ENCODE results near the gene CNTNAP5.

DNA sequence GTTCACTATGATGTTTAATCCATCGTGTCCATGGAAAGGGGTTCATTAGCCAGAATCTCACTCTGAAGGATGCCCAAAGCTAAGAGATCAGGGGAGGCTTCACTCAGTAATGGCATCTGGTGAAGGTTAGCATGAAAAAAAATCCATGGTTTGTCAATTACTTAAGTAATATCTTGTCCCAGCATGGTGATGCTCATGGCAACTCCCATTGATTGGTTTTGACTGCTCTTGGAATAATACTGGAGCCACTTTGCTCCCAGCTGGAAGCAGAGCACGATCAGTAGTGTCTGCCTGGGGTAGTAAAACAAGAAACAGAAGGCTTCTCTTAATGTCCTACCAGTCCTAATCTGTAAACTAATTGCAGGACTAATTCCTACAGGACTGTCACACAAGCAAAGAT, 799.4 kb downstream of the CNTNAP5 start:
- TF ChIP-seq, protein P1, sequence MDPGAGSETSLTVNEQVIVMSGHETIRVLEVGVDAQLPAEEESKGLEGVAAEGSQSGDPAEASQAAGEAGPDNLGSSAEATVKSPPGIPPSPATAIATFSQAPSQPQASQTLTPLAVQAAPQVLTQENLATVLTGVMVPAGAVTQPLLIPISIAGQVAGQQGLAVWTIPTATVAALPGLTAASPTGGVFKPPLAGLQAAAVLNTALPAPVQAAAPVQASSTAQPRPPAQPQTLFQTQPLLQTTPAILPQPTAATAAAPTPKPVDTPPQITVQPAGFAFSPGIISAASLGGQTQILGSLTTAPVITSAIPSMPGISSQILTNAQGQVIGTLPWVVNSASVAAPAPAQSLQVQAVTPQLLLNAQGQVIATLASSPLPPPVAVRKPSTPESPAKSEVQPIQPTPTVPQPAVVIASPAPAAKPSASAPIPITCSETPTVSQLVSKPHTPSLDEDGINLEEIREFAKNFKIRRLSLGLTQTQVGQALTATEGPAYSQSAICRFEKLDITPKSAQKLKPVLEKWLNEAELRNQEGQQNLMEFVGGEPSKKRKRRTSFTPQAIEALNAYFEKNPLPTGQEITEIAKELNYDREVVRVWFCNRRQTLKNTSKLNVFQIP (CRISPR knock-in tag; IDR thresholded peaks at IDR 0.05; ENCODE audit: borderline replicate concordance, low read depth): no peak
- TF ChIP-seq RARB (CRISPR knock-in tag; IDR thresholded peaks at IDR 0.05) (no peak), CSRNP3 (CRISPR knock-in tag; IDR thresholded peaks at IDR 0.05) (no peak), ZFP30 (CRISPR knock-in tag; IDR thresholded peaks at IDR 0.05) (no peak), ZNF70 (CRISPR knock-in tag; IDR thresholded peaks at IDR 0.05) (no peak), ARNTL (CRISPR knock-in tag; IDR thresholded peaks at IDR 0.05; ENCODE audit: borderline replicate concordance, low read depth) (no peak), OSR1 (CRISPR knock-in tag; IDR thresholded peaks at IDR 0.05) (no peak), TSHZ2 (CRISPR knock-in tag; IDR thresholded peaks at IDR 0.05) (no peak), TOX (CRISPR knock-in tag; IDR thresholded peaks at IDR 0.05; ENCODE audit: borderline replicate concordance) (no peak), ZNF565 (CRISPR knock-in tag; conservative IDR thresholded peaks at IDR 0.05; ENCODE audit: low read depth) (no peak), CSDC2 (CRISPR knock-in tag; IDR thresholded peaks at IDR 0.05) (no peak), CREB5 (CRISPR knock-in tag; IDR thresholded peaks at IDR 0.05; ENCODE audit: low read depth) (no peak)
- TF ChIP-seq, protein P2, sequence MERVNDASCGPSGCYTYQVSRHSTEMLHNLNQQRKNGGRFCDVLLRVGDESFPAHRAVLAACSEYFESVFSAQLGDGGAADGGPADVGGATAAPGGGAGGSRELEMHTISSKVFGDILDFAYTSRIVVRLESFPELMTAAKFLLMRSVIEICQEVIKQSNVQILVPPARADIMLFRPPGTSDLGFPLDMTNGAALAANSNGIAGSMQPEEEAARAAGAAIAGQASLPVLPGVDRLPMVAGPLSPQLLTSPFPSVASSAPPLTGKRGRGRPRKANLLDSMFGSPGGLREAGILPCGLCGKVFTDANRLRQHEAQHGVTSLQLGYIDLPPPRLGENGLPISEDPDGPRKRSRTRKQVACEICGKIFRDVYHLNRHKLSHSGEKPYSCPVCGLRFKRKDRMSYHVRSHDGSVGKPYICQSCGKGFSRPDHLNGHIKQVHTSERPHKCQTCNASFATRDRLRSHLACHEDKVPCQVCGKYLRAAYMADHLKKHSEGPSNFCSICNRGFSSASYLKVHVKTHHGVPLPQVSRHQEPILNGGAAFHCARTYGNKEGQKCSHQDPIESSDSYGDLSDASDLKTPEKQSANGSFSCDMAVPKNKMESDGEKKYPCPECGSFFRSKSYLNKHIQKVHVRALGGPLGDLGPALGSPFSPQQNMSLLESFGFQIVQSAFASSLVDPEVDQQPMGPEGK (CRISPR knock-in tag; IDR thresholded peaks at IDR 0.05; ENCODE audit: borderline replicate concordance): no peak

All from SK-N-SH treated with all-trans-retinoic acid at 6 μM for 48 hours (cell line).